H1 (cell line): ENCODE measurements around the gene ATP7B.

ENCODE experiments used
- CHD2 ChIP-seq: IDR thresholded peaks from 2 replicates; pipeline ENCODE4 v1.6.1; 2012; ENCODE audit warnings: low read length, improper control_type of control experiment
- CREB1 ChIP-seq: IDR thresholded peaks from 2 replicates; pipeline ENCODE4 v1.6.1; 2012; ENCODE audit warnings: inconsistent platforms
- E2F6 ChIP-seq: IDR thresholded peaks from 2 replicates; pipeline ENCODE4 v1.6.1; 2012; ENCODE audit warnings: inconsistent platforms
- JUN ChIP-seq: IDR thresholded peaks from 2 replicates; pipeline ENCODE4 v1.6.1; 2011; ENCODE audit warnings: low read depth, mild to moderate bottlenecking, improper control_type of control experiment, low read length
- POLR2AphosphoS5 ChIP-seq: IDR thresholded peaks from 2 replicates; pipeline ENCODE4 v1.6.1; 2011; ENCODE audit warnings: low read depth, low read length
- RBBP5 ChIP-seq: IDR thresholded peaks from 2 replicates; pipeline ENCODE4 v1.7.1; 2012; ENCODE audit warnings: low read depth, mild to moderate bottlenecking, inconsistent platforms, low read length, moderate library complexity, borderline replicate concordance
- ZNF274 ChIP-seq: IDR thresholded peaks from 2 replicates; pipeline ENCODE4 v1.7.0; 2012; ENCODE audit warnings: low read length, borderline replicate concordance; ENCODE audit errors: extremely low read depth
- TF ChIP-seq, protein P1 (sequence below), 3 experiments: IDR thresholded peaks; 1 replicate in 2 of 3; 2 replicates in 1 of 3; pipeline versions ENCODE4 v1.5.1 to v1.6.1; 2011; ENCODE audit warnings: low read length in 3 of 3, mild to moderate bottlenecking in 3 of 3, inconsistent platforms in 2 of 3, low read depth in 1 of 3, moderate library complexity in 1 of 3; ENCODE audit not compliant: insufficient read depth in 1 of 3; ENCODE audit errors: control extremely low read depth in 1 of 3

- TF ChIP-seq POLR2AphosphoS5 (no peak), JUN (no peak), RBBP5 (no peak), ZNF274 (no peak), E2F6 (no peak), CREB1 (no peak), CHD2 (no peak)
- TF ChIP-seq, protein P1, sequence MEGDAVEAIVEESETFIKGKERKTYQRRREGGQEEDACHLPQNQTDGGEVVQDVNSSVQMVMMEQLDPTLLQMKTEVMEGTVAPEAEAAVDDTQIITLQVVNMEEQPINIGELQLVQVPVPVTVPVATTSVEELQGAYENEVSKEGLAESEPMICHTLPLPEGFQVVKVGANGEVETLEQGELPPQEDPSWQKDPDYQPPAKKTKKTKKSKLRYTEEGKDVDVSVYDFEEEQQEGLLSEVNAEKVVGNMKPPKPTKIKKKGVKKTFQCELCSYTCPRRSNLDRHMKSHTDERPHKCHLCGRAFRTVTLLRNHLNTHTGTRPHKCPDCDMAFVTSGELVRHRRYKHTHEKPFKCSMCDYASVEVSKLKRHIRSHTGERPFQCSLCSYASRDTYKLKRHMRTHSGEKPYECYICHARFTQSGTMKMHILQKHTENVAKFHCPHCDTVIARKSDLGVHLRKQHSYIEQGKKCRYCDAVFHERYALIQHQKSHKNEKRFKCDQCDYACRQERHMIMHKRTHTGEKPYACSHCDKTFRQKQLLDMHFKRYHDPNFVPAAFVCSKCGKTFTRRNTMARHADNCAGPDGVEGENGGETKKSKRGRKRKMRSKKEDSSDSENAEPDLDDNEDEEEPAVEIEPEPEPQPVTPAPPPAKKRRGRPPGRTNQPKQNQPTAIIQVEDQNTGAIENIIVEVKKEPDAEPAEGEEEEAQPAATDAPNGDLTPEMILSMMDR (IDR thresholded peaks at IDR 0.05; ENCODE audit: control extremely low read depth in 1 of 3, insufficient read depth in 1 of 3, low read depth in 1 of 3, low read length in 3 of 3): no peak
Measured at GRCh38 chr13:52016296-52016695, 5.0 kb upstream of the ATP7B start.
